GM10266 (cell line): ENCODE data around the gene DLG4.

Experiments
- DNase-seq: peaks from one replicate; pipeline ENCODE4 v3.0.0; 2012; ENCODE audit errors: extremely low spot score
- CTCF ChIP-seq: IDR thresholded peaks from 2 replicates; pipeline ENCODE4 v1.5.1; 2012; ENCODE audit warnings: mild to moderate bottlenecking, low read depth; ENCODE audit not compliant: control insufficient read depth, insufficient read depth; ENCODE audit errors: missing control alignments

Gene DLG4

GRCh38 chr17:7219812-7220592 lies at the start of gene DLG4, which contains the start of gene ACADVL:
Gene DLG4, minus strand, starts transcription at chr17:7219836.
Gene ACADVL, plus strand, starts transcription at chr17:7219938. Its CDS starts 47 bp downstream, at chr17:7219985.
- no peak for TF ChIP-seq CTCF
- DNase-seq: peak; percentile 93

- no peak for TF ChIP-seq CTCF
- DNase-seq: no peak
Measured at GRCh38 chr17:7266784-7267183, 47.1 kb upstream of the DLG4 start.

- TF ChIP-seq CTCF: no peak
Measured at GRCh38 chr17:7263801-7264078, 44.1 kb upstream of the DLG4 start.

GRCh38 chr17:7262935-7263800 lies 43.5 kb upstream of the DLG4 start:
- DNase-seq: no peak
- TF ChIP-seq CTCF: no peak

More at GRCh38 chr17:7263801-7264078, 44.1 kb upstream of the DLG4 start:
- no peak for DNase-seq

GRCh38 chr17:7262192-7262934 lies 42.7 kb upstream of the DLG4 start, which contains the start of gene CLDN7:
Gene CLDN7, minus strand, starts transcription at chr17:7262478. Its CDS starts 435 bp downstream, at chr17:7262043.
- no peak for TF ChIP-seq CTCF
- DNase-seq: no peak

- peak; percentile 73 for DNase-seq
- no peak for TF ChIP-seq CTCF
Measured at GRCh38 chr17:7261379-7262191, 41.9 kb upstream of the DLG4 start.
